WI38 (cell line): ENCODE results near the gene ADGRL1.

Experiments used
- H3K4me3 ChIP-seq: 2 replicates; pipeline ENCODE4 v1.5.1; 2011; ENCODE audit warnings: low read depth, mild to moderate bottlenecking, control low read depth, low read length
- TF ChIP-seq, protein P1 (sequence below): IDR thresholded peaks from 2 replicates; pipeline ENCODE4 v1.5.1; 2012; ENCODE audit warnings: low read depth, mild to moderate bottlenecking, control low read depth, low read length

ADGRL1 gene

DNA sequence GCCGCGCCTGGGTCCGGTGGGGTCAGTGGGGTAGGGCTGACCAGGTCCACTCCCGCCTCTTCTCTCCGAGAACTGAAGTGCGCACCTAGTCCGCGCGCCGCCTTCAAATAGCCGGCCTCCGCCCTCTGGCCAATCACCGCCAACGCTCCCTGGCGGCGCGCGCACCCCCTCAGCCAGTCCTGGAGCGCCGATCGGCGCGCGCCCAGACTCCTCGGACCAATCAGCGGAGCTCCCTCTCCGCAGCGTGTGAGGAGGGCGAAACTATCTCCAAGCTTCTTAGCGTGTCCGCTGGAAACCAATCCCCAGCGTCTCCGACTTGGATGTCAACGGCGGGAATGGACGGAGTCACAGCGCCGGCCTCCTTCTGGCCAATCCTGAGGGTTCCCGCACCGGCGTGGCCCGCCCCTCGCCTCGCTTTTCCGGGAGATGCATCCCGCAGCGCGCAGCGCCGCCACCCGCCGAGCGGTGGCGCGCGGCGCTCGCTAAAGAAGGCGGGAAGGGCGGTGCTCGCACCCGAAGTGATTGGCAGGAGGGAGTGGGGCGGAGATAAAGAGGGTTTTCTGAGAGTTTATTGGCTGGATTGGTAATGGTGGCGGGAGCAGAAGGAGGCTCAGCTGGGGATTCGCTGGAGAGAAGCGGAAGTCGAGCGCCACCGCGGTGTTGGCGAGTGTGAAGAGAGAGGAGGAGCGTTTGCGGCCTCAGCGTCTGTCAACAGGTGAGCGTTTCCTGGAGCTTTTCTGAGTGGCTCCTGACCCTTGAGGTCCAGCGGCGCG is 69.3 kb downstream of the ADGRL1 start, which contains the start of gene ASF1B:
TSS of gene ASF1B (minus strand) at position 81 of the 773 bp plus-strand sequence. CDS start 133 bp downstream, outside the sequence.
- TF ChIP-seq, protein P1, sequence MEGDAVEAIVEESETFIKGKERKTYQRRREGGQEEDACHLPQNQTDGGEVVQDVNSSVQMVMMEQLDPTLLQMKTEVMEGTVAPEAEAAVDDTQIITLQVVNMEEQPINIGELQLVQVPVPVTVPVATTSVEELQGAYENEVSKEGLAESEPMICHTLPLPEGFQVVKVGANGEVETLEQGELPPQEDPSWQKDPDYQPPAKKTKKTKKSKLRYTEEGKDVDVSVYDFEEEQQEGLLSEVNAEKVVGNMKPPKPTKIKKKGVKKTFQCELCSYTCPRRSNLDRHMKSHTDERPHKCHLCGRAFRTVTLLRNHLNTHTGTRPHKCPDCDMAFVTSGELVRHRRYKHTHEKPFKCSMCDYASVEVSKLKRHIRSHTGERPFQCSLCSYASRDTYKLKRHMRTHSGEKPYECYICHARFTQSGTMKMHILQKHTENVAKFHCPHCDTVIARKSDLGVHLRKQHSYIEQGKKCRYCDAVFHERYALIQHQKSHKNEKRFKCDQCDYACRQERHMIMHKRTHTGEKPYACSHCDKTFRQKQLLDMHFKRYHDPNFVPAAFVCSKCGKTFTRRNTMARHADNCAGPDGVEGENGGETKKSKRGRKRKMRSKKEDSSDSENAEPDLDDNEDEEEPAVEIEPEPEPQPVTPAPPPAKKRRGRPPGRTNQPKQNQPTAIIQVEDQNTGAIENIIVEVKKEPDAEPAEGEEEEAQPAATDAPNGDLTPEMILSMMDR = peak; percentile 72

DNA sequence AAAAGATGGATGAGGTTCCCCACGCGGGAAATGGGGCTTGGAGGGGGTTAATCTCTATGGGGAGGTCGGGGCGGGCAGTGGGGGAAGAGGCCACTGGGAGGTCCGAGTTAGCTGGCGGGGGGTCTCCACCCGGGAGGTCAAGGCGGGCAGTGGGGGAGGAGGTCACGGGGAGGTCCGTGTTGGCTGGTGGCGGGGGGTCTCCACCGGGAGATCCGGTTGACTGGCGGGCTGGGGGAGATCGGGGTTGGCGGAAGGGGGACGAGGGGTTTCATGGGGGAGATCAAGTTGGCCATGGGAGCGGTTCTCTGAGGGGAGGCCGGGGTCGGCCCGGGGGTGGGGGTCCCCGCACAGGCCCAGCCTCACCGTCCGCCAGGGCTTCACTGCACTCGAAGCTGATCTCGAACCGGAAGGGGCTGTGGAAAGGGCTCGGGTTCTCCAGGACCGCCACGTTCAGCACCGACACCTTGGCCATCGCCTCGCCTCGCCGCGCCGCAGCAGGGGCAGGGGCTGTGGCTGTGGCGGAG is 69.9 kb downstream of the ADGRL1 start:
- TF ChIP-seq, protein P1 = no peak
- peak overlapping the region; percentile 77 for H3K4me3 ChIP-seq

More for the DNA sequence above, 69.3 kb downstream of the ADGRL1 start, which contains the start of gene ASF1B:
- H3K4me3 ChIP-seq = peak within 1 kb of the TSS; percentile 79

DNA sequence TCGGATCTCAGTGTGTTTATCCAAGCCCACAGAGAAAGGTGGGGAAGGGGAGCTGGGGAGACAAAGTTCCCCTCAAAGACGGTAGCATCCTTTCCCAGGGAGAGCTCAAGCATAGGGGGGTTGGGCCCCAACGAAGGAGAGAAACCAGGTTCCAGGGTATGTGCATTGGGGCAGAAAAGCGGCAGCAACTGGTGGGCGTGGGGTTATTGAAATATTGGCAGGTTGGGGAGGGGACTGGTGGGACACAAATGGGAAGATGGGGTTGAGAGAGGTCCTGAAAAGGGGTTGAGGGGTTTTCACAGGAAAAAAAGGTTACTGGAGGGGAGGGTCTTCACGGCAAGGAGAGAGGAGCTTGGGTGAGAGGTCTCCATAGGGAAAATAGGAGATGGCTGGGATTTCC is 70.6 kb downstream of the ADGRL1 start:
- TF ChIP-seq, protein P1 = no peak
- H3K4me3 ChIP-seq = peak overlapping the region; percentile 77

DNA sequence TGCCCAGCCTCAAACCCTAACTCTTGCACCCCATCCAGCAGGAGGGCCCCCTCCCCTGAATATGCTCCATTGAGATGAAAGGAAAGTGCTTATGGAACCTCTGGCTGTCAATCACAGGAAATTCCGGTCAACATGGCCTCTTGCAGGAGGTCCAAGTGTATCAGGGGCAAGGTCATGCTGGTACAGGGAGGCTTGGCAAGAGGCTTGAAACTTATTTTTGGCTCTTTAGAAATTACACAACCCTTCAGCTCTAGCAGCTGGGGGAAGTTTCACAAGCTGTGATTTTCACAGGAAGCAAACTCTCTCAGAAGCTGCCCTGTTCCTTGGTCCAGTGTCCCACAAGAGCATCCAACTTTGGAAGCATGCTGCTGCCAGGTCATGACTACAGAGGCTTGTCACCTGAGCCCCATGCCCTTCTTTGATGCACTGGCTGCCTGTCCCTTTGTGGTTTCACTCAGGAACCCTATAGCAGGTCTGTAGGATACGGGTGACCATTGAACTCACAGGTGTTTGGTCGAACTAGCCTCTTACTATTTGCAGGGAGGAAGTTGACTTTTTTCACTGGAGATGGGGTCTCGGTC is 78.0 kb downstream of the ADGRL1 start:
- TF ChIP-seq, protein P1 = no peak
- H3K4me3 ChIP-seq = no peak overlapping the region

DNA sequence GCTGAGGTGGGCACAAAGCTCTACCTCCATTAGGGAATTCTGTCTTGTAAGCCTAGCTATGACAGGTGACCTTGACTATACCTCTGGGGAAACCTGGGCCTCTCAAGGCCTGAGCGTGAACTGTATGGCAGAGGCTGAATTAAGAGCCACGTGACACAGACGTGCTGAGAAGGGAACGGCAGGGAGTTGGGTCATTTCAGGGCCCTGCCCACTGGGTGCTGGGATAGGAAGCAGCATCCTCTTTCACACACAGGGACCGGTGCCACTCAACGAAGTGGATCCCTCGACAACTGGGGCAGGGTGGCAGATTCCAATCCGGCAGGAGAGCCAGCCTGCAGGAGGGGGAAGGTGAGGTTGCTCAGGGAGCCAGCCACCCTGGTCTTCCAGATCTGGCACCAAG is 78.8 kb downstream of the ADGRL1 start:
- no peak overlapping the region for H3K4me3 ChIP-seq
- TF ChIP-seq, protein P1 = no peak

DNA sequence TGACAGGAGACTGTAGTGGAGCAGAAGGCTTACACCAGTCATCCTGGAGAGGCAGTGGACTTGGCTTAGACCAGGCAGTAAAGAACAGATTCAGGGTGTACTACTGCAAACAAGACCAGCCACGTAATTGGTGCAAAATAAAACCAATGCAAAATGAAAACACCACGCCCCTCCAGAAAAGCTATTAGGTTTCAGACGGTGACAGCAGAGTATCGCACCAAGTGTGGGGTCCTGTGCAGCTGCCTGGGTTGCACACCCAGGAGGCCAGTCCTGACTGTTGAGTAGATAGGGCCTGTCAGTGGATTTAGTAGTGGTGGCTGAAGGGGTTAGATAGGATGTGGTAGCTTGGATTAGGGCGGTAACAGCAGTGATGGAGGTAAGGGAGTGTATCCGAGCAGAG is 83.0 kb downstream of the ADGRL1 start:
- no peak overlapping the region for H3K4me3 ChIP-seq
- TF ChIP-seq, protein P1 = no peak

DNA sequence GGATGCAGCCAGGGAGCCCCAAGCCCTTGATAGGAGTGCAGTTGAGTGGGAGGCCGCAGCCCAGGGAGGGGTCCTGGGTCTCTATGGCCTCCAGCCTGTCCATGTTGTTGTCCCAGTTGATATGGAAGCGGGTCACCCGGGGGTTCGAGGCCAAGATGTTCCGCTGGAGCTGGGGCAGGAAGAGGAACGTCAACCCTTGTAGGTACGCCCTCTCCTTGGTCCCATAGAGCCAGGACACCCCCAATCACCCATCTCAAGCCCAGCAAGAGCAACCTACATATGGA is 85.5 kb downstream of the ADGRL1 start:
- H3K4me3 ChIP-seq = no peak overlapping the region
- TF ChIP-seq, protein P1 = no peak
